ENCODE results near the gene CCNI. TPM values are rescaled to one million over a fixed set of nuclear protein-coding genes. Genes with fewer than 3 reads are reported as not detected.
A peak's percentile ranks its signal among the peaks of the same experiment; 100 is the strongest.

The CCNI gene
- total and polyA plus RNA-seq, 2 donors from 2014 or later: 172 to 314 TPM

- Histone ChIP-seq H3K27me3 (ENCODE audit: control insufficient read depth, insufficient read depth, low read length) (no peaks in the 10 kb centered on the region), H3K36me3 (ENCODE audit: control insufficient read depth in 2 of 3, insufficient read depth in 3 of 3, low read length in 3 of 3) (no peaks in the 10 kb centered on the region), H3K9me3 (ENCODE audit: control insufficient read depth in 2 of 3, insufficient read depth in 1 of 3, low read length in 3 of 3) (no peaks in the 10 kb centered on the region), H3K27ac (ENCODE audit: low read depth in 2 of 2, low read length in 2 of 2) (no peak overlapping the region), H3K9ac (ENCODE audit: low read length in 3 of 3) (no peak overlapping the region), H3K4me3 (ENCODE audit: low read length in 3 of 3) (no peak overlapping the region), H3K4me1 (ENCODE audit: control insufficient read depth in 2 of 3, insufficient read depth in 2 of 3, low read depth in 1 of 3, low read length in 3 of 3) (no peaks in the 10 kb centered on the region)
- FAIRE-seq (no peak), DNase-seq (no peak)
- intact Hi-C loops (cut with DNase I): no loop called here
- TF ChIP-seq CTCF (IDR thresholded peaks at IDR 0.05; ENCODE audit: borderline replicate concordance, extremely low read depth, insufficient read depth): peak; percentile 24
These were observed 45.2 kb upstream of the CCNI start for GRCh38 chr4:77120886-77121508.

- no peak for FAIRE-seq
- no peak for TF ChIP-seq CTCF (IDR thresholded peaks at IDR 0.05; ENCODE audit: borderline replicate concordance, extremely low read depth, insufficient read depth)
These were observed 41.9 kb upstream of the CCNI start for GRCh38 chr4:77117721-77118120.

GRCh38 chr4:77113069-77113468 is 37.3 kb upstream of the CCNI start:
- Histone ChIP-seq H3K9me3 (ENCODE audit: control insufficient read depth in 2 of 3, insufficient read depth in 1 of 3, low read length in 3 of 3) (no peaks in the 10 kb centered on the region), H3K4me3 (ENCODE audit: low read length in 3 of 3) (no peak overlapping the region), H3K36me3 (ENCODE audit: control insufficient read depth in 2 of 3, insufficient read depth in 3 of 3, low read length in 3 of 3) (no peaks in the 10 kb centered on the region), H3K4me1 (ENCODE audit: control insufficient read depth in 2 of 3, insufficient read depth in 2 of 3, low read depth in 1 of 3, low read length in 3 of 3) (no peaks in the 10 kb centered on the region), H3K9ac (ENCODE audit: low read length in 3 of 3) (no peak overlapping the region), H3K27me3 (ENCODE audit: control insufficient read depth, insufficient read depth, low read length) (no peaks in the 10 kb centered on the region), H3K27ac (ENCODE audit: low read depth in 2 of 2, low read length in 2 of 2) (no peak overlapping the region)
- no peak for TF ChIP-seq CTCF (IDR thresholded peaks at IDR 0.05; ENCODE audit: borderline replicate concordance, extremely low read depth, insufficient read depth)
- DNase-seq (no peak), FAIRE-seq (no peak)
- intact Hi-C loops (cut with DNase I): no loop called here

More at GRCh38 chr4:77117721-77118120, 41.9 kb upstream of the CCNI start:
- intact Hi-C loops (cut with DNase I): no loop called here
- no peaks in the 10 kb centered on the region for H3K27me3 ChIP-seq (ENCODE audit: control insufficient read depth, insufficient read depth, low read length)
- H3K36me3 ChIP-seq (ENCODE audit: control insufficient read depth in 2 of 3, insufficient read depth in 3 of 3, low read length in 3 of 3): no peaks in the 10 kb centered on the region
- no peaks in the 10 kb centered on the region for H3K4me1 ChIP-seq (ENCODE audit: control insufficient read depth in 2 of 3, insufficient read depth in 2 of 3, low read depth in 1 of 3, low read length in 3 of 3)
- DNase-seq: no peak
- H3K27ac ChIP-seq (ENCODE audit: low read depth in 2 of 2, low read length in 2 of 2): no peak overlapping the region
- no peaks in the 10 kb centered on the region for H3K9me3 ChIP-seq (ENCODE audit: control insufficient read depth in 2 of 3, insufficient read depth in 1 of 3, low read length in 3 of 3)
- no peak overlapping the region for H3K4me3 ChIP-seq (ENCODE audit: low read length in 3 of 3)
- H3K9ac ChIP-seq (ENCODE audit: low read length in 3 of 3): no peak overlapping the region

- Histone ChIP-seq H3K27ac (ENCODE audit: low read depth in 2 of 2, low read length in 2 of 2) (no peak overlapping the region), H3K9ac (ENCODE audit: low read length in 3 of 3) (no peak overlapping the region), H3K9me3 (ENCODE audit: control insufficient read depth in 2 of 3, insufficient read depth in 1 of 3, low read length in 3 of 3) (no peaks in the 10 kb centered on the region), H3K27me3 (ENCODE audit: control insufficient read depth, insufficient read depth, low read length) (no peaks in the 10 kb centered on the region), H3K36me3 (ENCODE audit: control insufficient read depth in 2 of 3, insufficient read depth in 3 of 3, low read length in 3 of 3) (no peaks in the 10 kb centered on the region), H3K4me1 (ENCODE audit: control insufficient read depth in 2 of 3, insufficient read depth in 2 of 3, low read depth in 1 of 3, low read length in 3 of 3) (no peaks in the 10 kb centered on the region), H3K4me3 (ENCODE audit: low read length in 3 of 3) (no peak overlapping the region)
- no peak for TF ChIP-seq CTCF (IDR thresholded peaks at IDR 0.05; ENCODE audit: borderline replicate concordance, extremely low read depth, insufficient read depth)
- DNase-seq (no peak), FAIRE-seq (no peak)
- intact Hi-C loops (cut with DNase I): no loop called here
These were observed 34.9 kb upstream of the CCNI start for GRCh38 chr4:77110730-77111129.
